Esophagus mucosa (tissue), 1 donor: ENCODE results near the gene SCLT1. TPM values are rescaled to one million over a fixed set of nuclear protein-coding genes. Genes with fewer than 3 reads are reported as not detected.

Source experiments
- ATAC-seq: fragments of 200-7000 bp; cut with Tn5 transposase; one replicate; pipeline ENCODE4 v1.9.1; 2020
- total RNA-seq: library from RNA; stranded (reverse); gene quantifications from one replicate; pipeline ENCODE4 v1.2.4, GENCODE V29; 2023
- donor health status: DM: yes; HTN: yes; CAD: no.

The SCLT1 gene
- total RNA-seq, 1 donor from 2014 or later: 9.5 TPM

DNA sequence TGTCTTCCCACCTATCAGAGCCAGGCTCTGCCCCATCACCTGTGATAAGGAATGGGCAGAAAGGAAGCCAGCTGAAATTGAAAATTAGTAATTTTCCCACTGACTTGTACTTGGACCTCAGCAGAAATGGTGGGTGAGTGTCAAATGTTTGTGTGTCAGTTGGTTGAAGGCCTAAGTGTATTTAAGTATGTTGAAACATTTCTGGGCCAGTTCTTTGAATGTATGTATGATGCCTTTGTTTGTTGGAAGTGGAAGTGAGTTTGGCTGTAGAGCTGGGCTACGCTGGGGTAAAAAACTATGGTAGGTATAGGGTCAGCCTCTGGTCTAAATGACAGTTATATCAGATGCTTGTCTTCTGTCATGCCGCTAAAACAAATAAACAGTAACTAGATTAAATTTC, 256.1 kb downstream of the SCLT1 start:
- no peak for ATAC-seq

DNA sequence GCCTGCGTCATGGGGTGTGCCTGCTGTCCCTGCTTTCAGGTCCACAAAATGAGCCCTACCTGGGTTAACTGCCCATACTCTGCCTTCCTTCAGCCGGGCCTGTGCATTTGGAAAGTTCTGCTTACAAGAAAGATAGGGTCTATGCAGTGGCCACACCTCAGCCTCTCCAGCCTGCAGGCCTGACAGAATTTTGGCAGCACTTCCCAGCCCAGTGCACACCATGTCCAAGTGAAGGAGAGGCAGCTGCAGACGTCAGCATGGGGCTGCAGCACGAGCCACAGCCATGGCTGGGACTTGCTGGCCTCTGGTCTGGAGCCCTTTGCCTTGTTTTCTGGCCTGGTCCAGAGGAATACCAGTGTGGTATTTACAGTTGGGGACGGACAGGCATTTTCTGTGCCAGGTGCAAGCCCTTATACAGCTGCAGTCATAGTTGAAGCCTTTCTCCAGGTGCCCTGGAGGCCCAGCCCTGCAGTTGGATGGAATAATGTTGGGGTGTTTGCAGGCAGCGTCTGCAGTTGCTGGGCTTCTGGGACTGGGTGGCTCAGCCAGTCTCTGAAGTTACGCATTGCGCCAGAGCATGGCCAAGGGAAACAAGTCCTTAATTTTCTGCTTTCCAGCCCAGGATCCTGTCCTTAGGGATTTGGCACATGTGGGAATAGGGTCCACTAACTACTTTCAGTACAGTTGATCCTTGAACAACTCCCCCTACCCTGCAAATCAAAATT, 257.7 kb downstream of the SCLT1 start:
- no peak for ATAC-seq

Other genes starting within 250 kb of the SCLT1 start
- 17.9 TPM for gene C4orf33, start 2.6 kb upstream of the SCLT1 start, total RNA-seq